WTC11 (cell line): ENCODE measurements around the gene CACNA2D1.

ENCODE experiments used
- AFF4 ChIP-seq: sonication (generic); formaldehyde crosslinking; IDR thresholded peaks from 2 replicates; pipeline ENCODE4 v1.8.1; 2023; ENCODE audit warnings: mild to moderate bottlenecking, missing genetic modification reagents, borderline replicate concordance
- CREB1 ChIP-seq: sonication (generic); formaldehyde crosslinking; IDR thresholded peaks from 2 replicates; pipeline ENCODE4 v1.8.0; 2023; ENCODE audit warnings: mild to moderate bottlenecking, missing genetic modification reagents
- CREM ChIP-seq: sonication (generic); formaldehyde crosslinking; IDR thresholded peaks from 2 replicates; pipeline ENCODE4 v1.8.1; 2022; ENCODE audit warnings: mild to moderate bottlenecking, missing genetic modification reagents, moderate library complexity
- CTCF ChIP-seq: fragments of 200-600 bp; IDR thresholded peaks from 2 replicates; pipeline ENCODE4 v1.8.0; 2022; ENCODE audit warnings: antibody characterized with exemption
- TEAD4 ChIP-seq: sonication (generic); formaldehyde crosslinking; IDR thresholded peaks from 2 replicates; pipeline ENCODE4 v1.8.0; 2022; ENCODE audit warnings: mild to moderate bottlenecking, missing genetic modification reagents
- ZNF138 ChIP-seq: sonication (generic); formaldehyde crosslinking; conservative IDR thresholded peaks from 2 replicates; pipeline ENCODE4 v1.8.1; 2022; ENCODE audit warnings: mild to moderate bottlenecking, moderate library complexity, missing genetic modification reagents
- ZNF416 ChIP-seq: fragments of 250-450 bp; sonication (Bioruptor Pico); IDR thresholded peaks from 2 replicates; pipeline ENCODE4 v1.9.0; 2021; ENCODE audit warnings: mild to moderate bottlenecking, inconsistent platforms

GRCh38 chr7:82268632-82269031 is 174.9 kb downstream of the CACNA2D1 start:
- TF ChIP-seq AFF4 (CRISPR knock-in tag) = no peak
- no peak for TF ChIP-seq CREB1 (CRISPR knock-in tag)
- TF ChIP-seq ZNF416 (CRISPR knock-in tag) = no peak
- no peak for TF ChIP-seq TEAD4 (CRISPR knock-in tag)
- TF ChIP-seq CTCF = no peak
- no peak for TF ChIP-seq ZNF138 (CRISPR knock-in tag)
- no peak for TF ChIP-seq CREM (CRISPR knock-in tag)
